KMS-11 (cell line): ENCODE measurements around the gene BLOC1S4.

ENCODE experiments used
- H2AFZ ChIP-seq: fragments of 200-600 bp; sonication (generic); 2 replicates; pipeline ENCODE4 v1.6.1; 2016; ENCODE audit warnings: antibody characterized with exemption, mixed run types, low read depth
- H3K27ac ChIP-seq: fragments of 200-600 bp; sonication (generic); 2 replicates; pipeline ENCODE4 v1.6.1; 2016; ENCODE audit warnings: mild to moderate bottlenecking, mixed run types
- H3K27me3 ChIP-seq: fragments of 200-600 bp; sonication (generic); 2 replicates; pipeline ENCODE4 v1.6.1; 2017; ENCODE audit warnings: mild to moderate bottlenecking, low read depth, mixed run types, moderate library complexity; ENCODE audit not compliant: insufficient read depth
- H3K36me3 ChIP-seq: fragments of 200-600 bp; sonication (generic); 2 replicates; pipeline ENCODE4 v1.6.1; 2017; ENCODE audit warnings: mild to moderate bottlenecking, mixed run types; ENCODE audit not compliant: insufficient read depth
- H3K4me1 ChIP-seq: fragments of 200-600 bp; sonication (generic); 2 replicates; pipeline ENCODE4 v1.6.1; 2016; ENCODE audit warnings: mild to moderate bottlenecking, low read depth, mixed run types; ENCODE audit not compliant: poor library complexity, severe bottlenecking
- H3K4me2 ChIP-seq: fragments of 200-600 bp; sonication (generic); 2 replicates; pipeline ENCODE4 v1.7.0; 2016; ENCODE audit warnings: mild to moderate bottlenecking, mixed run types
- H3K4me3 ChIP-seq: fragments of 200-600 bp; sonication (generic); IDR thresholded peaks from 2 replicates; pipeline ENCODE4 v1.6.1; 2017; ENCODE audit warnings: low read depth, low read length, mixed read lengths; ENCODE audit not compliant: insufficient read depth
- H3K79me2 ChIP-seq: fragments of 200-600 bp; sonication (generic); 2 replicates; pipeline ENCODE4 v1.6.1; 2016; ENCODE audit warnings: low read depth, mixed run types; ENCODE audit not compliant: insufficient read depth
- H3K9ac ChIP-seq: fragments of 200-600 bp; sonication (generic); 2 replicates; pipeline ENCODE4 v1.6.1; 2016; ENCODE audit warnings: mild to moderate bottlenecking, mixed run types
- H4K20me1 ChIP-seq: fragments of 200-600 bp; sonication (generic); 2 replicates; pipeline ENCODE4 v1.6.1; 2016; ENCODE audit warnings: mild to moderate bottlenecking, mixed run types; ENCODE audit not compliant: insufficient read depth
- TF ChIP-seq, protein P1 (sequence below): fragments of 200-600 bp; sonication (generic); conservative IDR thresholded peaks from 2 replicates; pipeline ENCODE4 v1.6.1; 2017; ENCODE audit warnings: low read depth, mild to moderate bottlenecking, antibody characterized with exemption, low read length, moderate library complexity, mixed read lengths

The BLOC1S4 gene

DNA sequence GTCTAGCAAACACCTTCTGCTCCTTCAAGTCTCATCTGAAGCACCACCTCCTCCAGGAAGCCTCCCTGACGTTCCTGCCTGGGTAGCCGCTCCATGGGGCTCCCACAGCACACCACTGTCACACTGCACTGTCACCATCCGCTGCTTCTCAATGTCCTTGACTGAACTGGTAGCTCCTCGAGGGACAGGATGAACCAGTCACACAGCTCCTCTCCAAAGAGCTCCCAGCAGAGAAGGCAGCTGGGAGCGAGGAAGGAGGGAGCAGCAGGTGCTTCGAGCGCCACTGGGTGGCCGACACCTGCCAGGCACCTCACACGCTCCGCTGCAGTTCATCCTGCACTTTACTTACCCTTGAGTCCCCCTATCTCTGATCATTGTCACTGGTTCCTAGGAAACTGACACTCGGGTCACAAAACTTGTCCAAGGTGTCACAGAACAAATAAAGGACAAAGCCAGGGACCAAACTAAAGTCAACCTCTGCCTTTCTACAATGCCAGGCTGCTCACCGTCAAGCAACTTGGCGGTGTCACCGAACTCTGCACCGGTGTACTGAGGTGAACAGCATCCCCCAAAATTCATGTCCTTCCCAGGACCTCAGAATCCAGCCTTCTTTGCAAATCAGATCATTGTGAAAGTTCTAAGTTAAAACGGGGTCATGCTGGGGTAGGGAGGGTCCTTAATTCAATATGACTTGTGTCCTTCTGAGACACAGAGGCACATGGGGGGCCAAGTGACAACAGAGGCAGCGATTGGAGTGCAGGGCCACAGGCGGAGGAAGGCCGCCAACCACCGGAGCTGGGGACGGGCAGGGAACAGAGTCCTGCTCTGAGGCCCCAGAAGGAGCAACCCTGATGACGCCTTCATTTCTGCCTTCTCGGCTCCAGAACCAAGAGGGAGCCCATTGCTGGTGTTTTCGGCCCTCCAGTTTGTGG lies 27.8 kb upstream of the BLOC1S4 start:
- Histone ChIP-seq H3K79me2 (no peaks in the 10 kb centered on the region), H3K4me2 (no peak overlapping the region), H3K27ac (no peak overlapping the region), H2AFZ (no peak overlapping the region), H3K9ac (no peak overlapping the region), H3K4me3 (no peak overlapping the region), H3K4me1 (peaks cover 5% of the 10 kb centered on the region), H3K27me3 (no peaks in the 10 kb centered on the region), H4K20me1 (no peaks in the 10 kb centered on the region), H3K36me3 (no peaks in the 10 kb centered on the region)
- TF ChIP-seq, protein P1, sequence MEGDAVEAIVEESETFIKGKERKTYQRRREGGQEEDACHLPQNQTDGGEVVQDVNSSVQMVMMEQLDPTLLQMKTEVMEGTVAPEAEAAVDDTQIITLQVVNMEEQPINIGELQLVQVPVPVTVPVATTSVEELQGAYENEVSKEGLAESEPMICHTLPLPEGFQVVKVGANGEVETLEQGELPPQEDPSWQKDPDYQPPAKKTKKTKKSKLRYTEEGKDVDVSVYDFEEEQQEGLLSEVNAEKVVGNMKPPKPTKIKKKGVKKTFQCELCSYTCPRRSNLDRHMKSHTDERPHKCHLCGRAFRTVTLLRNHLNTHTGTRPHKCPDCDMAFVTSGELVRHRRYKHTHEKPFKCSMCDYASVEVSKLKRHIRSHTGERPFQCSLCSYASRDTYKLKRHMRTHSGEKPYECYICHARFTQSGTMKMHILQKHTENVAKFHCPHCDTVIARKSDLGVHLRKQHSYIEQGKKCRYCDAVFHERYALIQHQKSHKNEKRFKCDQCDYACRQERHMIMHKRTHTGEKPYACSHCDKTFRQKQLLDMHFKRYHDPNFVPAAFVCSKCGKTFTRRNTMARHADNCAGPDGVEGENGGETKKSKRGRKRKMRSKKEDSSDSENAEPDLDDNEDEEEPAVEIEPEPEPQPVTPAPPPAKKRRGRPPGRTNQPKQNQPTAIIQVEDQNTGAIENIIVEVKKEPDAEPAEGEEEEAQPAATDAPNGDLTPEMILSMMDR, result no peak

DNA sequence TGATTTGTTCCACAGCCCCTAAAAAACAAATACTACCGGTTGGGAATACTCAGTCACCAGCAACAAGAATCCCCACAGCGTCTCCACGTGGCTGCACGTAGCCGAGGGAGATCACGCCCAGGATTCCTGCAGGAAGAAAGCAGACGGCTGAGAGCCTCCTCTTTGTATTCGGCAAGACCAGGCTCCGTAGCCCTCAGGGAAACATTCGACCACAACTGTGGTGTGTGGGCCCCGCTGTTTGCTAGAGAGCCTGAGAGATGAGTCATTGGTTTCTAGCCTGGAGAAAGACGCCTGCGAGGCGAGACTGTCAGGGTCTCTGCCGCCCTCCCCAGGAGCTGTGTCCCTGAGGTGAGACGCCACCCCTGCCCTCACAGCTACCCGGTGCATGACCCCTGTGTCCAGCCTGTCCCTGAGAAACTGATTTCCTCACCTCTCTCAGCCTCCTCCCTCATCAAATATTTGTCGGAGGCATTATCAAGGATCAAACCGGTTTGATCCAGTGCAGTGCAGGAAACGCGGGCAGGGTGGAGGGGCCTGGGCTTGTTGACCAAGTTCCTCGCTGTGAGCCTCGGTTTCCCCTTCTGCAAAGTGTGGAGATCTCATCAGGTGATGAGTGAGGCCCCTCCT lies 27.0 kb upstream of the BLOC1S4 start:
- H3K4me2 ChIP-seq, result no peak overlapping the region
- TF ChIP-seq, protein P1, result no peak
- no peak overlapping the region for H3K4me3 ChIP-seq
- H3K9ac ChIP-seq, result no peak overlapping the region
- H2AFZ ChIP-seq, result no peak overlapping the region
- no peaks in the 10 kb centered on the region for H3K27me3 ChIP-seq
- H3K4me1 ChIP-seq, result peaks cover 5% of the 10 kb centered on the region
- H3K79me2 ChIP-seq, result no peaks in the 10 kb centered on the region
- H4K20me1 ChIP-seq, result no peaks in the 10 kb centered on the region
- no peak overlapping the region for H3K27ac ChIP-seq
- H3K36me3 ChIP-seq, result no peaks in the 10 kb centered on the region

DNA sequence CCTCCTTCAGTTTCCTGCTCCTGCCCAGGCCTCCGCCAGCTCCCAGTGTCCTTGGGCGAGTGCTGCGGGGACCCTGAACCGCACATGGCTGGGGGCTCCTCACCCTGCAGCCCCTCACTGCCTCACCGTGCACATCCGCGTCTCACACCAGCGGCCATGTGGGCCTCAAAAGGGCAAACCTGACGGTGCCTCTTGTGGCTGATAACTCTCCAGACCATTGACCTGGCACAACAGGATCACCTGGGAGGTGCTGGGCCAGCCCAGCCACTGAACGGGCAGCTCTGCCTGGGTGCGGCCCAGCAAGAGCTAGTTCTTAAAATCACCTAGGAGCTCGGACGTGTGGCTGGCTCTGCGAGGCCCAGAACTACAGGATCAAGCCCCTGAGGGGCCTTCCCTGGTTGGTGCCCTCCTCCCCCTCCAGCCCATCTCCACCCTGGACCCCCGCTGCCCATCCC lies 26.4 kb upstream of the BLOC1S4 start:
- Histone ChIP-seq H2AFZ (no peak overlapping the region), H3K27me3 (no peaks in the 10 kb centered on the region), H3K9ac (no peak overlapping the region), H3K4me2 (no peak overlapping the region), H4K20me1 (no peaks in the 10 kb centered on the region), H3K4me3 (no peak overlapping the region), H3K36me3 (no peaks in the 10 kb centered on the region), H3K79me2 (no peaks in the 10 kb centered on the region), H3K27ac (no peak overlapping the region), H3K4me1 (peaks cover 5% of the 10 kb centered on the region)
- TF ChIP-seq, protein P1, result no peak

DNA sequence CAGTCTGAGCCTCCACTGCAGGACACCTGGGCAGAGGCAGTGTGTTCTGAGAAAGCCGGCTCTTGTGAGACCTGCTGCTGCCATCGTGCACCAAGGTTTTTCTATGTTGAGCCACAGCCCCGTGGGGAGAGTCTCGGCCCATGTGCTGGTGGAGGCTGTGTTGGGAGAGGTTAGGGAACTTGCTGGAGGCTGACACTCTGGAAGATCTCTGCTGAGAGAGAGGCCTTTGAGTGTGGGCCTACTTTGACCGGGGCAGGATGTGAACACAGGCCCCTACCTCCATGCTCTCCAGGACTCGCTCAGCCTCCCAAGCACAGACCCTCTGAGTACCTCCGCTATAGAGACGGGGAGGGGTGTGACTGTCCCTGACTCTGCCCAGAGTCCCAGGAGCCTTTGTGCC lies 23.6 kb upstream of the BLOC1S4 start:
- H3K27ac ChIP-seq, result no peak overlapping the region

More for the DNA sequence above, 23.6 kb upstream of the BLOC1S4 start:
- Histone ChIP-seq H3K4me3 (no peak overlapping the region), H3K27me3 (no peaks in the 10 kb centered on the region), H3K79me2 (no peaks in the 10 kb centered on the region), H4K20me1 (no peaks in the 10 kb centered on the region), H2AFZ (no peak overlapping the region), H3K4me2 (no peak overlapping the region), H3K9ac (no peak overlapping the region), H3K36me3 (no peaks in the 10 kb centered on the region), H3K4me1 (peaks cover 5% of the 10 kb centered on the region)
- TF ChIP-seq, protein P1, result no peak
